A549 (cell line): Measurements from ENCODE around the gene ADD1. TPM values are rescaled to one million over a fixed set of nuclear protein-coding genes. Genes with fewer than 3 reads are reported as not detected.
A peak's percentile ranks its signal among the peaks of the same experiment; 100 is the strongest.

Source experiments
- ATAC-seq, 2 experiments: fragments of 200-7000 bp in 1 of 2; fragments of >200 bp in 1 of 2; cut with Nextera tagmentation in 1 of 2; cut with Tn5 transposase in 1 of 2; 3 replicates each; pipeline versions ENCODE4 v1.8.0 to v1.9.1; 2018 to 2020; ENCODE audit warnings: mild to moderate bottlenecking in 1 of 2, moderate library complexity in 1 of 2
- CTCF ChIA-PET: fragments of 300-600 bp; sonication (Branson Sonifier 250); formaldehyde crosslinking; extraction: SDS; loops from one replicate; lab custom pipeline; 2021; ENCODE audit warnings: antibody characterized with exemption, inconsistent platforms; lab: Yijun Ruan, JAX
- POLR2A ChIA-PET: fragments of 350-600 bp; formaldehyde crosslinking; extraction: SDS; loops from one replicate; lab custom pipeline; 2021; ENCODE audit warnings: antibody characterized with exemption, inconsistent platforms; lab: Yijun Ruan, JAX
- DNase-seq, 2 experiments: peaks; one replicate each; pipeline versions ENCODE4 v3.0.0 to v3.0.0-alpha.2; 2011 to 2016; ENCODE audit warnings: low read depth in 1 of 2, low spot score in 1 of 2
- FAIRE-seq: peaks from 2 replicates; lab custom pipeline; 2011; peaks lifted over from hg19 to GRCh38; lab: Jason Lieb, UNC
- H3K27ac ChIP-seq, 2 experiments: fragments of >200 bp; sonication (Bioruptor Twin); formaldehyde crosslinking; 3 replicates each; pipeline ENCODE4 v1.5.1; 2016 to 2017
- H3K4me1 ChIP-seq: fragments of >200 bp; sonication (Bioruptor Twin); formaldehyde crosslinking; 3 replicates; pipeline ENCODE4 v1.6.1; 2016
- H3K4me2 ChIP-seq: fragments of >200 bp; sonication (Bioruptor Twin); formaldehyde crosslinking; 3 replicates; pipeline ENCODE4 v1.6.1; 2016
- H3K4me3 ChIP-seq: fragments of >200 bp; sonication (Bioruptor Twin); formaldehyde crosslinking; 3 replicates; pipeline ENCODE4 v1.5.1; 2016
- H3K9me3 ChIP-seq: fragments of >200 bp; sonication (Bioruptor Twin); formaldehyde crosslinking; 3 replicates; pipeline ENCODE4 v1.6.1; 2016
- CBX8 ChIP-seq: fragments of 200-600 bp; sonication (generic); IDR thresholded peaks from 2 replicates; pipeline ENCODE4 v1.6.1; 2016
- CHD2 ChIP-seq: fragments of 150-350 bp; IDR thresholded peaks from 2 replicates; pipeline ENCODE4 v1.6.1; 2014; ENCODE audit warnings: low read length; ENCODE audit not compliant: partially characterized antibody
- E2F6 ChIP-seq: IDR thresholded peaks from 2 replicates; pipeline ENCODE4 v1.6.1; 2012; ENCODE audit warnings: low read depth, borderline replicate concordance
- EHMT2 ChIP-seq: fragments of 200-600 bp; sonication (generic); IDR thresholded peaks from 2 replicates; pipeline ENCODE4 v1.6.1; 2016; ENCODE audit warnings: antibody characterized with exemption, low read depth, mild to moderate bottlenecking, moderate library complexity
- GATA3 ChIP-seq: IDR thresholded peaks from 2 replicates; pipeline ENCODE4 v1.6.1; 2012; ENCODE audit warnings: borderline replicate concordance
- HEYL ChIP-seq: fragments of 250-450 bp; sonication (Bioruptor Pico); IDR thresholded peaks from 2 replicates; pipeline ENCODE4 v1.8.0; 2021; ENCODE audit warnings: mild to moderate bottlenecking, moderate library complexity
- HOXA7 ChIP-seq: fragments of 250-450 bp; sonication (Bioruptor Pico); IDR thresholded peaks from 2 replicates; pipeline ENCODE4 v1.5.0; 2020; ENCODE audit warnings: mild to moderate bottlenecking, moderate library complexity
- HOXB13 ChIP-seq: fragments of 250-450 bp; sonication (Bioruptor Pico); IDR thresholded peaks from 2 replicates; pipeline ENCODE4 v1.5.0; 2020; ENCODE audit warnings: low read depth, mild to moderate bottlenecking, moderate library complexity
- HOXB5 ChIP-seq: fragments of 250-450 bp; sonication (Bioruptor Pico); IDR thresholded peaks from 2 replicates; pipeline ENCODE4 v1.5.0; 2020; ENCODE audit warnings: mild to moderate bottlenecking, moderate library complexity
- JUNB ChIP-seq: fragments of >200 bp; sonication (Bioruptor Twin); formaldehyde crosslinking; IDR thresholded peaks from 2 replicates; pipeline ENCODE4 v1.6.1; 2016
- KDM5A ChIP-seq: fragments of 200-600 bp; sonication (generic); IDR thresholded peaks from 2 replicates; pipeline ENCODE4 v1.6.1; 2016; ENCODE audit warnings: antibody characterized with exemption, mild to moderate bottlenecking
- NFE2L2 ChIP-seq: fragments of 150-350 bp; conservative IDR thresholded peaks from 2 replicates; pipeline ENCODE4 v1.6.1; 2014; ENCODE audit warnings: low read length
- PHF8 ChIP-seq: fragments of 200-600 bp; sonication (generic); IDR thresholded peaks from 2 replicates; pipeline ENCODE4 v1.6.1; 2016; ENCODE audit warnings: low read depth, mild to moderate bottlenecking, antibody characterized with exemption, moderate library complexity, borderline replicate concordance
- RNF2 ChIP-seq: fragments of 200-600 bp; sonication (generic); IDR thresholded peaks from 2 replicates; pipeline ENCODE4 v1.6.1; 2016; ENCODE audit warnings: low read depth, mild to moderate bottlenecking, antibody characterized with exemption, moderate library complexity, borderline replicate concordance
- SMC3 ChIP-seq: fragments of >200 bp; sonication (Bioruptor Twin); formaldehyde crosslinking; IDR thresholded peaks from 3 replicates; pipeline ENCODE4 v1.6.1; 2018; ENCODE audit warnings: inconsistent platforms
- SREBF2 ChIP-seq: fragments of 450-650 bp; IDR thresholded peaks from 2 replicates; pipeline ENCODE4 v1.6.1; 2014; ENCODE audit warnings: mild to moderate bottlenecking, moderate library complexity
- TP53 ChIP-seq: fragments of 250-450 bp; sonication (Bioruptor Pico); IDR thresholded peaks from 2 replicates; pipeline ENCODE4 v1.5.0; 2021; ENCODE audit warnings: mild to moderate bottlenecking, moderate library complexity
- WGBS: methylation state at CpG from one replicate; pipeline ENCODE4 v1.1.6; 2017; ENCODE audit errors: missing lambda C conversion rate; 5-methylcytosine and 5-hydroxymethylcytosine counted together
- polyA plus RNA-seq, 4 experiments: library from polyadenylated mRNA; depleted of rRNA in 3 of 4; stranded (reverse); fragments of >200 nt; fragmentation: RNase III in 1 of 4; extraction: RNeasy Plus Mini Kit Qiagen cat#74134 plus additional on column Dnase treatment in 1 of 4; gene quantifications; 2 replicates in 3 of 4; 3 replicates in 1 of 4; pipeline ENCODE4 v1.2.3, GENCODE V29; 2011 to 2017
- TF ChIP-seq, protein P1 (sequence below): IDR thresholded peaks from 2 replicates; pipeline ENCODE4 v1.6.1; 2012
- TF ChIP-seq, protein P2 (sequence below): fragments of 250-450 bp; sonication (Bioruptor Pico); IDR thresholded peaks from 2 replicates; pipeline ENCODE4 v1.5.0; 2021; ENCODE audit warnings: mild to moderate bottlenecking, moderate library complexity, borderline replicate concordance
- TF ChIP-seq, protein P3 (sequence below): fragments of >200 bp; sonication (Bioruptor Twin); formaldehyde crosslinking; IDR thresholded peaks from 2 replicates; pipeline ENCODE4 v1.6.1; 2016

ADD1 gene
- polyA plus RNA-seq, 2 of the 4 experiments (the other 2 are of a cell fraction), result 59.7 to 60.3 TPM

DNA sequence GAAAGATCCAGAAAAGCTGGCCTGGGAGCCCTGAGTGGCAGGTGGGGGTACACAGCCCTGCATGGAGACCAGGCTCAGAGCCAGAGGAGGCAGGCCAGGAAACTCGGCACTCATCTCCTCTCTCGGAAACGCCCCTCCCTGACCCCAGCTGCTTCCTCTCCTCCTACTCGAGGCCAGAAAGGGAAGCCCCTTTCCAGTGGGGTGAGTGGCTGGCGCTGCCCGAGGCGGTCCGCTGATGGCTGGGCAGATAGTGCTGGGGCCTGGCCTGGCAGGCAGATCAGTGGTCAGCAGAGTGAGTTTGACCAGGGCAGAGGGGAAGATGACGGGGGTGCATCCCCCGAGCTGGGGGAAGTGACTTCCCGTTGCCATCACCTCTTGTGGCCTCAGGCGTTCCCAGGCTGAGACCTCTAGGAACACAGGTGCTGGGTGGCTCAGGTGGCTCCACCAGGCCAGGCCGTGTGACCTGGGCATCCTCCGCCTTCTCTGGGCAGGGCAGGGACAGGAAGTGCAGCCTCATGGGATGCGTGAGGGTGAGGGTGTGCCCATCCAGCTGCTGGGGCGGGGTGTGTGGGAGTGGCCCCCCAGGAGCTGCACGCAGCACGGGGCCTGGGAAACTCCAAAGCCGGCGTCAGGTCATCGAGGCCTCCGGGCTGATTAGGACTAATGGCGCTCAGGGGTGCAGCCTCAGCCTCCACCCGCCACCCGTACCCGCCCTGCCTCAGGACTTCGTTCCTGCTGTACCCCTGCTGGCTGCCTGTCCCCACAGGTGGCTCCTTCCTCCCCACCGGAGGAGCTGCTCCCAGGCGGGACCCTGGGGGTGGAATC, 45.0 kb upstream of the ADD1 start (continued):
- no peak for TF ChIP-seq CBX8
- TF ChIP-seq E2F6, result no peak
- TF ChIP-seq SREBF2, result no peak
- TF ChIP-seq, protein P1, sequence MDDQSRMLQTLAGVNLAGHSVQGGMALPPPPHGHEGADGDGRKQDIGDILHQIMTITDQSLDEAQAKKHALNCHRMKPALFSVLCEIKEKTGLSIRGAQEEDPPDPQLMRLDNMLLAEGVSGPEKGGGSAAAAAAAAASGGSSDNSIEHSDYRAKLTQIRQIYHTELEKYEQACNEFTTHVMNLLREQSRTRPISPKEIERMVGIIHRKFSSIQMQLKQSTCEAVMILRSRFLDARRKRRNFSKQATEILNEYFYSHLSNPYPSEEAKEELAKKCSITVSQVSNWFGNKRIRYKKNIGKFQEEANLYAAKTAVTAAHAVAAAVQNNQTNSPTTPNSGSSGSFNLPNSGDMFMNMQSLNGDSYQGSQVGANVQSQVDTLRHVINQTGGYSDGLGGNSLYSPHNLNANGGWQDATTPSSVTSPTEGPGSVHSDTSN, result no peak
- TF ChIP-seq, protein P2, sequence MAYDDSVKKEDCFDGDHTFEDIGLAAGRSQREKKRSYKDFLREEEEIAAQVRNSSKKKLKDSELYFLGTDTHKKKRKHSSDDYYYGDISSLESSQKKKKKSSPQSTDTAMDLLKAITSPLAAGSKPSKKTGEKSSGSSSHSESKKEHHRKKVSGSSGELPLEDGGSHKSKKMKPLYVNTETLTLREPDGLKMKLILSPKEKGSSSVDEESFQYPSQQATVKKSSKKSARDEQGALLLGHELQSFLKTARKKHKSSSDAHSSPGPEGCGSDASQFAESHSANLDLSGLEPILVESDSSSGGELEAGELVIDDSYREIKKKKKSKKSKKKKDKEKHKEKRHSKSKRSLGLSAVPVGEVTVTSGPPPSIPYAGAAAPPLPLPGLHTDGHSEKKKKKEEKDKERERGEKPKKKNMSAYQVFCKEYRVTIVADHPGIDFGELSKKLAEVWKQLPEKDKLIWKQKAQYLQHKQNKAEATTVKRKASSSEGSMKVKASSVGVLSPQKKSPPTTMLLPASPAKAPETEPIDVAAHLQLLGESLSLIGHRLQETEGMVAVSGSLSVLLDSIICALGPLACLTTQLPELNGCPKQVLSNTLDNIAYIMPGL (CRISPR knock-in tag), result no peak
- TF ChIP-seq HEYL (CRISPR knock-in tag), result no peak
- TF ChIP-seq TP53, result no peak
- TF ChIP-seq HOXA7 (CRISPR knock-in tag), result no peak
- TF ChIP-seq, all 56 proteins: peak for 0

DNA sequence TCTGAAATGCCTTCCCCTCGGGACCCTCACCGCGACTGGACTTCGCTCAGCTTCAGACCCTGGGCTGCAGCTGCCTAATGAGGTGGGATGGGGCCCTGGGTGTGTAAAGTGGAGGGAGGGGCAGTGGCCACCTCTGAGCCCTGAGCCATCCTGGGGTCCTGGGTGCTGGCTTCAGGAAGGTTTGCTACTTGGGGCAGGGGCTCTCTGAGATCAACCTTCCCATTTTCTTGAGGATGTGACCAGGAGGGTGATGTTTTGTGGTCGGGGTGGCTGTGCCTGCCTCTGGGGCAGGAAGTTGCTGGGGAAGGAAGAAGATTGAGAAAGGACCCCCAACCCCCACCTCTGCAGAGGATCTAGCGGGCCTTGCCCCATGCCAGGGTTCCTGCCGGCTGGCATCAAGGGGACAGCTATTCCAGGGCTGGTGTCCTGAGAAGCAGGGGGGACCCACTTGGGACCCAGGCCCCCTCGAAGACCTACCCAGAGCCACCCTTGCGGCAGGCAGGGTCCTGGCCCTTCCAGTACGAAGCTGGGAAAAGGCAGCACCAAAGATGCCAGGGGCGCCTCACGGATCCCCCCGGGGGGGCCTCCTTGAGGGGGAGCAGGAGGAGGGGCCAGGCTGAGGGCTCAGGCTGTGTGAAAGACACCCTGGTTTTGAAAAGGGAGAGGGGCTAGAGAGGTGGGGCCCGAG, 44.3 kb upstream of the ADD1 start:
- POLR2A ChIA-PET, result no interaction called here
- H3K4me3 ChIP-seq, result no peak overlapping the region
- WGBS, result 88% methylated on average over 6 of the region's 14 CpGs
- DNase-seq, result no peak
- no peaks in the 10 kb centered on the region for H3K9me3 ChIP-seq
- no peak overlapping the region for H3K4me2 ChIP-seq
- H3K27ac ChIP-seq, result peak overlapping the region in 1 of 2 experiments; percentile 88; a peak in 3 of 6 replicates
- CTCF ChIA-PET, result interaction anchor here (1.0 kb wide), 1 partner anchor 33 kb away, joined by 3 read pairs; no protein-coding TSS in a partner anchor
- H3K4me1 ChIP-seq, result peaks cover 64% of the 10 kb centered on the region
- no peak for FAIRE-seq
- no peak for ATAC-seq
- TF ChIP-seq, protein P3, sequence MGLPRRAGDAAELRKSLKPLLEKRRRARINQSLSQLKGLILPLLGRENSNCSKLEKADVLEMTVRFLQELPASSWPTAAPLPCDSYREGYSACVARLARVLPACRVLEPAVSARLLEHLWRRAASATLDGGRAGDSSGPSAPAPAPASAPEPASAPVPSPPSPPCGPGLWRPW, result no peak
- TF ChIP-seq JUNB (no peak), RNF2 (no peak), HOXA7 (CRISPR knock-in tag) (no peak), HOXB13 (CRISPR knock-in tag) (no peak), KDM5A (no peak), SMC3 (no peak), NFE2L2 (no peak), CHD2 (no peak), GATA3 (no peak), PHF8 (no peak), EHMT2 (no peak), HOXB5 (no peak)
